Activated CD4-positive, alpha-beta T cell treated with anti-CD3 and anti-CD28 coated beads for 24 hours (primary cell): ENCODE measurements around the gene KCTD20.

Source experiments
- DNase-seq, 2 donors: peaks; one replicate each; pipeline ENCODE4 v3.0.0-alpha.2; 2020; ENCODE audit warnings: low read depth in 2 of 2

KCTD20 gene

DNA sequence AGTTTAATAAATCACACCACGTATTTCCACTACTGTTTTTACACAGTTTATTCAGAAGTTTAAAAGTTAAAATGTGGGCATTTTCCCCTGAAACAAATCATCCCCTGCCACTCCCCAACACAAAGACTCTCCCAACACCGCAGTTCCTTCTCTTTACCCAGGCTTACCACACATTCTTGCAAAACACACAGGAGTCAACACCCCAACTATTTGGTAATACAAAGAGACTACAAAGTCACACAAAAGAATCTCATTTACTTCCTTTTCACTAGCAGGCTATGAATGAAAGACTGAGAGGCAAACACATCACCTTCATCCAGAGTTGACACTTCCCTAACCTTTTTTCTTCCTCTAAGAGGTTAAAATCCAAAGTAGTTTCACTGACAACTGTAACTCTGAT lies 51.1 kb downstream of the KCTD20 start:
- DNase-seq = no peak

DNA sequence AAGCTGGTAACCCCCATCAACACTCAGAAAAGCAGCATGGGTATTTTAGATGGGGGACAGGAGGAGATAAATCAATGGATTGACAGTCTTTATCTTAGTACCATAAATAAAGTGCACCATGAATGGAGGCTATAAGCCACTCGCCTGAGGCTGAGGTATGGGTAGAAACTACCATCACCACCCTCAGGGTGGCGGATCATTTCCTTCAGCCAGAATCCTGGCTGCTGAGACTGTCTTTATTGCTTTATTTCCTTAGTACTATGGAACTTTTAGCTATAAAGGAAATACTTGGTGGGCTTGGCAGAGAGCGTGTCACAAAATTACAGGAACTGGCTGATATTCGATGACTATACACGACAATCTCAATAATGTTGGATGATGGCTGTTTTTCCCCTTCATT lies 52.3 kb downstream of the KCTD20 start:
- DNase-seq = no peak

- no peak for DNase-seq
Observed at GRCh38 chr6:36499918-36500317, 57.1 kb downstream of the KCTD20 start.

DNA sequence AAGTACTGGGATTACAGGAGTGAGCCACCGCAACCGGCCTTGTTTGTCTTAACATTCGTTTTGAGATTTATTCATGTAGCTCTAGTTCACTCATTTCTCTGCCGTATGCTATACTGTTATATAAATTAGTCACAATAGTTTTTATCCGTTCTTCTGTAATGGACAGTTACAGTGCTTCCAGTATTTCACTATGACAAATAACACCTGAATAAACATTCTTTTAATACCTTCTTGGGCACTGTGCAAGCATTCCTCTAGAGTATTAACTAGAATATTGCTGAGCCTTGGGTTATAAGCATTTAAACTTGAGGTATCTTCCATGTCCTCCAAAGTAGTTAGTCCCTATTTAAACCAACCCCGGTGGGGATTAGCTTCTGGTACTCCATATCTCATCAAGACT lies 58.9 kb downstream of the KCTD20 start:
- DNase-seq = no peak

DNA sequence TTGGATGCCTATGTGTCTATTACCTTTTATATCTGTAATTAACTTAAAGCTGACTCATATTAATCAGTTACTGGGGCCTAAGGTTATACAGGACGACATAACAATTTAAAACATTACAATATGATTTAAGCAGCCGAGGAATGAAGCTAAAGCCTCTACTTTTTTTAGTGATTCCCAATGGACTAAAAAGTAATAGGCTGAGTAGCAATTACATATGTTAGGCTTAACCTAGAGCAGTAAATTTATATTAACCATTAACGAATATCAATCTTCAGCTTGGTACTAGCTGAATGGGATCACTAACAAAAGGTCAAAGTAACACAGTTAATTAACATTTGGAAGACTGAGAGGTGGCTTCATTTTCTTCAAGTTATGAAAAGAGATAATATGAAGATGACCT lies 61.4 kb downstream of the KCTD20 start:
- no peak for DNase-seq

- no peak for DNase-seq
Observed at GRCh38 chr6:36504982-36505381, 62.2 kb downstream of the KCTD20 start.

- no peak for DNase-seq
Observed at GRCh38 chr6:36505744-36506534, 63.1 kb downstream of the KCTD20 start.

DNA sequence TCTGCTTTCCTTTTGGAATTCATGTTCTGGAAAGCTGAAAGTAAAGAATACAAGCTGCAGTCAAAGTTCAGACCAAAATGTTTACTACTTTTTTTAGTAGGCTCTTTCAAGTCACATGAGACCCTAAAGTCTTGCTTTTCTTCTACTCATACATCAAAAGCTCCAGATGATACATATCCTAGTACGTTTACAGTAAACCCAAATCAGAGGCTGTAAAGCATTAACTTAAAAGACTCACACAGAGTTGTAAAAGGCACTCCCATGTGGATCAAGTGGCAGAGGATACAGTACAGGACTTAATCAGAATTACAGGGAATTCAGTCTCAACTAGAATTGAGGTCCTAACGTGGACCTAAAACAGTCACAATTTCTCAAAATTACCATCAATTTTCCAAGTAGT lies 63.8 kb downstream of the KCTD20 start:
- no peak for DNase-seq

- DNase-seq = no peak
Observed at GRCh38 chr6:36508532-36508931, 65.7 kb downstream of the KCTD20 start.

DNA sequence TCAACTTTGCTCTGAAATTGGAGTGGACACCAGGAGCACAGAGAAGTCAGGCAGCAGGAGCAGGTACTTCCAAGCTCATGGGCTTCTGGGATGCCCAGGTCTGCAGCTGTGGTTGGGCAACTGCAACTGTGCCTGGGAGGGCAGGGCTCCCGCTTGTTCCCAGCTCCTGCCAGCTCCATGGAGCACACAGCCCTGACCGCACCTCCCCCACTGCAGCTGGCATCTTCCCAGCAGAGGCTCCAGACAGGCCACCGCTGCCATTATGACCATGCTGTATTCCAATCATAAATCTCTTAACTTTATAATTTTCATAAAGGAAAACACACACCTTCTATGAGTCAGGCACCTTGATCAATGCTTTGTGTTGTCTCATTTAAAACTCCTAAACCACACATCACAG lies 67.6 kb downstream of the KCTD20 start:
- DNase-seq = no peak

GRCh38 chr6:36514554-36515456 lies 72.0 kb downstream of the KCTD20 start:
- no peak for DNase-seq

GRCh38 chr6:36515844-36516243 lies 73.0 kb downstream of the KCTD20 start:
- DNase-seq = no peak

GRCh38 chr6:36516559-36516958 lies 73.8 kb downstream of the KCTD20 start:
- no peak for DNase-seq

DNA sequence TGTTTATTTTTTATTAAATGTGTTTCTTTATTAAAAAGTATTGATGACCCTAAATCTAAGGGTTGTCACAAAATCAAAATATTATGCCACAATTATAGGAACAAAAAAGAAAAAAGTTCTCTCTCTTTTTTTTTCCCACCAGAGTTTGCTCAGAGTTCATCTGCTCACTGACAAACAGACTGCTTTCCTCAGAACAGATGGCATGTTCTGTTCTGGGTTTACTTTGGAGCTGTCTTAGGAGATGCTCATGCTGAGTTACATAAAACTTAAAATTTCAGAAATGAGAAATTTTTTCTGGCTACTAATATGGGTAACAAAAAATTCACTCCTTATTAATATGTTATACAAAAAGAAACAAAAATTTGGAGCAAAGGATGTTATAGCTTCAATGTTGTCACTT lies 74.2 kb downstream of the KCTD20 start:
- DNase-seq = no peak

- DNase-seq = no peak
Observed at GRCh38 chr6:36517408-36517807, 74.6 kb downstream of the KCTD20 start.

- DNase-seq = no peak
Observed at GRCh38 chr6:36519352-36519751, 76.6 kb downstream of the KCTD20 start.

DNA sequence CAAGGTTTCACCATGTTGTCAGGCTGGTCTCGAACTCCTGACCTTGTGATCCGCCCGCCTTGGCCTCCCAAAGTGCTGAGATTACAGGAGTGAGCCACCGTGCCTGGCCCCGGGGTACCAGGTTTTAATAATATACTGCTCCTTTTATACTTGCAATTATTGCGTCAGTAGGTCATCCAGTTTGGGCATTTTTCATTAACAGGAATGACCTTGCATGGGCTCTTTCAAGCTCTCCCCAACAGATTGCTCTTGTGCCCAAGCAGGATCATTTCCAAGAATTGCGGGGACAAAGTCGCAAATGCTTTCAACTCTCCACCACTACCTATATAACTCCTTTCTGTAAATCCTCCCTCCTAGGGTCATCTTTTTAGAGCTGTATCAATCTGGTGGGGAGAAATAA lies 80.7 kb downstream of the KCTD20 start:
- no peak for DNase-seq

- DNase-seq = no peak
Observed at GRCh38 chr6:36523936-36524499, 81.2 kb downstream of the KCTD20 start.

GRCh38 chr6:36524871-36525270 lies 82.1 kb downstream of the KCTD20 start:
- DNase-seq = no peak

- no peak for DNase-seq
Observed at GRCh38 chr6:36525346-36525745, 82.5 kb downstream of the KCTD20 start.

DNA sequence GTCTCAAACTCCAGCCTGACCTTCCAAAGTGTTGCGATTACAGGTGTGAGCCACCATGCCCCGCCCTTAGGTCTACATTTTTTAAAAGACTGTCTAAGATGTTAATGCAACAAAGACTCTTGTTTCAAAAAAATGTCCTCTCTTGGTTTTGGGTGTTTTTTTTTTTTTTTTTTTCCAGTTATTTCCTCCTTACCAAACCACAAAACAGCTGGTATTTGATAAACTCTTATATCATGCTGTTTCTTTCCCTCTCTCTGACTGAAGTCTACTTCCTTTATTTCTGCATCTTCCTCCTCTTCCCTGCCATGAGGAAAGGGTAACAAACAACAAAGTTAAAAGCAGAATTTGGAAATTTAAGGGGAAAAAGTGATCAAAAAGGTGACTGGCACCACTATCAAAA lies 83.3 kb downstream of the KCTD20 start:
- no peak for DNase-seq

- no peak for DNase-seq
Observed at GRCh38 chr6:36533321-36533720, 90.5 kb downstream of the KCTD20 start.
